Transverse colon (tissue), 3 donors: ENCODE measurements around the gene COQ5.

Experiments
- CTCF ChIP-seq, 5 experiments: fragments of 200-600 bp in 3 of 5; fragments of 450-650 bp in 2 of 5; sonication (generic) in 3 of 5; IDR thresholded peaks; 1 replicate in 2 of 5; 2 replicates in 3 of 5; pipeline ENCODE4 v1.5.1; 2016 to 2017; ENCODE audit warnings: antibody characterized with exemption in 5 of 5, inconsistent platforms in 3 of 5, mild to moderate bottlenecking in 2 of 5, moderate library complexity in 1 of 5
- EP300 ChIP-seq: sonication (generic); formaldehyde crosslinking; IDR thresholded peaks from one replicate; pipeline ENCODE4 v1.6.1; 2017; ENCODE audit warnings: antibody characterized with exemption, low read depth
- POLR2A ChIP-seq: fragments of 450-650 bp; IDR thresholded peaks from one replicate; pipeline ENCODE4 v1.6.1; 2016; ENCODE audit warnings: antibody characterized with exemption, mild to moderate bottlenecking, moderate library complexity

DNA sequence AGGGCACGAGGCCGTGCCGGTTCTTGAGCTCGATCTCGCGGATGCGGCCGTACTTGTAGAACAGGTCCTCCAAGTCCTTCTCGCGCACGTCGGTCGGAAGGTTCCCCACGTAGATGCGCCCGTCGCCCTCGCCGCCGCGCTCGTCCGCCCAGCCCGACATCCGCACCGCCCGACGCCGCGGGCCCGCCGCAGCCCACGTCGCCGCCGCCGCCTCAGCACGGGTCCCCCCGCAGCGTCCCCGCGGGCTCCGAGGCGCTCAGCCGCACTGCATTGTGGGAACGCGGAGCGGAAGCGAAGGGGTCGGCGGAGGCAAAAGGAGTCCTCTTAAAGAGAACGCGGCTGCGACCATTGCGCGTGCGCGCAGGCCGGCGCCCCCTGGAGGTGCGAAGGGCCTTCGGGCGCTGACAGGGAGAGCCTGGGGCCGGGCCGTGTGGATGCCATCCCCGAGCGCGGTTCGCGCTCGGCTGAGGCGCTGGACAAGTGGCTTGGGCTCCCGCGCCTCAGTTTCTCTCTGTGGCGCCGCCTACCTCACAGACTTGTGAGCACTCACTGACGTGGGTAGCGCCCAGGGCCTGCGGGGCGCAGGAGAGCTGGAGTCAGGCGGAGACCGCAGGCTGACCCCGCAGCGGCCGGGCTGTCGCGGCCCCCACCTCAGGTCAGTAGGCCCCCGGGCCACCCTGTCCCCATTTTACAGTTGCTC lies 59.4 kb downstream of the COQ5 start, which contains the start of gene SRSF9:
- TF ChIP-seq CTCF (IDR thresholded peaks at IDR 0.05) = peak; percentile 81 to 93 (median 87)
- no peak for TF ChIP-seq EP300
- TF ChIP-seq POLR2A = peak; percentile 51
